Pons (tissue), 1 donor: ENCODE results near the gene AQP1.

Experiments used
- DNase-seq: peaks from one replicate; pipeline ENCODE4 v3.0.0-alpha.2; 2016; ENCODE audit warnings: low spot score

The AQP1 gene

DNA sequence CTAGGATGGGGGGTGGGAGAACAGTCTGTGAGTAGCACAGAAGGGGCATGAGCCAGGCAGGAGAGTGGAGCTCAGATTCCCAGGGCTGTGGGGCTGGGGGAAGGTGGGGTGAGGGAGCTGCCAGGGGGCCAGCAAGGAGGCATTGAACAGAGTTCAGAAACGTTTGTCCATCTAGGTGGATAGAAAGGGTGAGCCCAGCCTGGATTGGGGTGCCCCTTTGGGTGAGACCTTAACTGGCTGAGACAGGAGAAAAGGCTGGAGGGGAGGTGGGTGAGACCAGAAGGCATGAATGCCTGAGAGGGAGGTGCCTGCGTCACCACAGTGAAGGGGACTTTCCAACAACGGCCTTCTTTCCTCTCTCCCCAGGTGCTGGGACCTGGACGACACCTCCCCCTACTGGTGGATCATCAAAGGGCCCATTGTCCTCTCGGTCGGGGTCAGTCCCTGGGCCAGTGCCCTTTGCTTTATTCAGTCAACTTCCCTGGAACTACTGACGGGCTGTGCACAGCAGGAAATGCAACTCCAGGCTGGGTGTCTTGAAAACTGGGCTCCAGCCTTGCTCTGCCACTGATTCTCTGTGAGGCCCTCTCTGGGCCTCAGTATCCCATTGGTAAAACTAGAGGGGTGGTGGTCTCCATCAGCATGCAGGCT, 63.1 kb downstream of the AQP1 start:
- DNase-seq, result no peak
